Ovary (tissue), 9 donors: Measurements from ENCODE around the gene FBXL2. TPM values are rescaled to one million over a fixed set of nuclear protein-coding genes. Genes with fewer than 3 reads are reported as not detected.
"Not testable (repeated sequence)": the region's sequence is repeated elsewhere in the genome, so short reads cannot be mapped to it uniquely, and the experiment has no call there.

ENCODE experiments used
- DNase-seq, 5 donors: peaks; one replicate each; pipeline ENCODE4 v3.0.0-alpha.2; 2019 to 2020
- H3K27ac ChIP-seq, 2 donors: fragments of 200-600 bp; one replicate each; pipeline versions ENCODE4 v1.5.1 to v1.8.0; 2019 to 2022
- H3K27me3 ChIP-seq: fragments of 200-600 bp; one replicate; pipeline ENCODE4 v1.8.0; 2022
- H3K36me3 ChIP-seq: fragments of 200-600 bp; sonication (generic); one replicate; pipeline ENCODE4 v1.5.1; 2019
- H3K4me1 ChIP-seq: one replicate; pipeline ENCODE4 v1.8.1; 2013; ENCODE audit warnings: mild to moderate bottlenecking, moderate library complexity; ENCODE audit not compliant: insufficient read depth
- H3K4me3 ChIP-seq: fragments of 200-600 bp; sonication (generic); one replicate; pipeline ENCODE4 v1.5.1; 2017
- H3K9me3 ChIP-seq, 2 donors: fragments of 200-600 bp in 1 of 2; sonication (generic) in 1 of 2; one replicate each; pipeline versions ENCODE4 v1.5.1 to v1.8.1; 2013 to 2019; ENCODE audit warnings: mild to moderate bottlenecking in 1 of 2, moderate library complexity in 1 of 2
- EP300 ChIP-seq: sonication (generic); formaldehyde crosslinking; IDR thresholded peaks from one replicate; pipeline ENCODE4 v1.6.1; 2017; ENCODE audit warnings: antibody characterized with exemption
- POLR2A ChIP-seq: fragments of 450-650 bp; IDR thresholded peaks from one replicate; pipeline ENCODE4 v1.6.1; 2017; ENCODE audit warnings: antibody characterized with exemption, mild to moderate bottlenecking, moderate library complexity
- WGBS, 3 donors: extraction: QIAGEN DNeasy Blood & Tissue Kit in 1 of 3; methylation state at CpG; one replicate each; pipeline versions ENCODE4 v1.1.5 to v1.1.7; 2013 to 2017; 5-methylcytosine and 5-hydroxymethylcytosine counted together
- intact Hi-C, 4 donors: fragments of 100-400 bp; cut with DNase I; formaldehyde crosslinking; loops; one replicate each; pipeline versions ENCODE4 v1.11.0 to v1.15.1; 2022 to 2023
- polyA plus RNA-seq, 2 donors: library from polyadenylated mRNA; stranded (reverse); fragments of 200-250 nt in 1 of 2; fragments of 350-450 nt in 1 of 2; fragmentation: Illumina TruSeq in 1 of 2; extraction: RNeasy Lipid Tissue Mini Kit (QIAGEN cat#74804) in 1 of 2; gene quantifications; one replicate each; pipeline ENCODE4 v1.2.3, GENCODE V29; 2013 to 2014
- total RNA-seq, 7 donors: library from RNA; depleted of rRNA in 2 of 7; stranded (reverse); fragments of >200 nt in 2 of 7; fragmentation: NEBNext Ultra II Directional in 3 of 7; extraction: Animal tissue kit (Norgen Biotek cat#: 25700) in 3 of 7; gene quantifications; one replicate each; pipeline versions ENCODE4 v1.1.0 to v1.2.4, GENCODE V29; 2016 to 2023
- TF ChIP-seq, protein P1 (sequence below), 3 donors: fragments of 450-650 bp in 2 of 3; fragments of 200-600 bp in 1 of 3; IDR thresholded peaks; one replicate each; pipeline versions ENCODE4 v1.5.1 to v1.8.0; 2016 to 2022; ENCODE audit warnings: antibody characterized with exemption in 3 of 3, mild to moderate bottlenecking in 1 of 3
- donor health status: DM: no; HTN: no; CAD: no; lungs with moderate emphysema.
- donor health status: DM: no; HTN: no; CAD: no.
- donor health status: Bipolar disorder and iron deficiency.
- donor health status: DM: yes; HTN: yes; CAD: no.
- donor health status: DM: no; HTN: no; CAD: no.
- donor health status: DM: yes; HTN: yes; CAD: no.

Gene FBXL2
- total and polyA plus RNA-seq, 9 donors, result 4.6 to 19.3 (median 9.5) TPM

DNA sequence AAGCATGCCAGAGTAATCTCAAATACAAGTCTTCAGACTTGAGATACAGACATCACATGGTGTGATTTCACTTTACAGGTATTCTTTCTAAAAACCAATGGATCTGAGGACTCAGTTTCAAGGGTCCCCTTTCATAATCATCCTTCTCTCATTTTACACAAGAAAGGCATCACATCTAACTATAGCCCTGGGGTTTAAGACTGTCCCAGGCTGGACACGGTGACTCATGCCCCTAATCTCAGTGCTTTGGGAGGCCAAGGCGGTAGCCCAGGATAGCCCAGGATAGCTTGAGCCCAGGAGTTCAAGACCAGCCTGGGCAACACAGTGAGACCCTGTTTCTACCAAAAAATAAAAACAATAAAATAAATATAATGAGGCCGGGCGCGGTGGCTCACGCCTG, 126.5 kb downstream of the FBXL2 start:
- H3K27ac ChIP-seq, result no peak overlapping the region
- no peak overlapping the region for H3K4me3 ChIP-seq
- intact Hi-C loops, result no loop called here
- no peaks in the 10 kb centered on the region for H3K27me3 ChIP-seq
- DNase-seq, result no peak
- WGBS, 3 donors, result 93 to 96% (median 94%) methylated on average over 6 of the region's 6 CpGs
- no peaks in the 10 kb centered on the region for H3K9me3 ChIP-seq
- no peaks in the 10 kb centered on the region for H3K36me3 ChIP-seq
- no peaks in the 10 kb centered on the region for H3K4me1 ChIP-seq
- TF ChIP-seq POLR2A (no peak), EP300 (no peak)
- TF ChIP-seq, protein P1, sequence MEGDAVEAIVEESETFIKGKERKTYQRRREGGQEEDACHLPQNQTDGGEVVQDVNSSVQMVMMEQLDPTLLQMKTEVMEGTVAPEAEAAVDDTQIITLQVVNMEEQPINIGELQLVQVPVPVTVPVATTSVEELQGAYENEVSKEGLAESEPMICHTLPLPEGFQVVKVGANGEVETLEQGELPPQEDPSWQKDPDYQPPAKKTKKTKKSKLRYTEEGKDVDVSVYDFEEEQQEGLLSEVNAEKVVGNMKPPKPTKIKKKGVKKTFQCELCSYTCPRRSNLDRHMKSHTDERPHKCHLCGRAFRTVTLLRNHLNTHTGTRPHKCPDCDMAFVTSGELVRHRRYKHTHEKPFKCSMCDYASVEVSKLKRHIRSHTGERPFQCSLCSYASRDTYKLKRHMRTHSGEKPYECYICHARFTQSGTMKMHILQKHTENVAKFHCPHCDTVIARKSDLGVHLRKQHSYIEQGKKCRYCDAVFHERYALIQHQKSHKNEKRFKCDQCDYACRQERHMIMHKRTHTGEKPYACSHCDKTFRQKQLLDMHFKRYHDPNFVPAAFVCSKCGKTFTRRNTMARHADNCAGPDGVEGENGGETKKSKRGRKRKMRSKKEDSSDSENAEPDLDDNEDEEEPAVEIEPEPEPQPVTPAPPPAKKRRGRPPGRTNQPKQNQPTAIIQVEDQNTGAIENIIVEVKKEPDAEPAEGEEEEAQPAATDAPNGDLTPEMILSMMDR (IDR thresholded peaks at IDR 0.05), result no peak

DNA sequence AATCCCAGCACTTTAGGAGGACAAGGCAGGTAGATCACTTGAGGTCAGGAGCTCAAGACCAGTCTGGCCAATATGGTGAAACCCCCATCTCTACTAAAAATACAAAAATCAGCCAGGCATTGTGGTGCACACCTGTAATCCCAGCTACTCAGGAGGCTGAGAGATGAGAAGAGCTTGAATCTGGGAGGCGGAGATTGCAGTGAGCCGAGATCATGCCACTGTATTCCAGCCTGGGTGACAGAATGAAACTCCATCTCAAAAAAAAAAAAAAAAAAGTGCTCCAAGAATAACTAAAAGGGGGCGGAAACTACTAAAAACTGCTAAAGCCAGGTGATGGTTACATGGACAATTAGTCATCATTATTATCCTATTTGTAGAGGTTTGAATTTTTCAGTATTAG, 133.6 kb downstream of the FBXL2 start:
- H3K4me3 ChIP-seq, intact Hi-C loops, H3K4me1 ChIP-seq, H3K27ac ChIP-seq, H3K27me3 ChIP-seq, DNase-seq, H3K9me3 ChIP-seq, H3K36me3 ChIP-seq: not testable (repeated sequence)
- WGBS, 3 donors, result 93 to 98% (median 96%) methylated on average over 3 of the region's 3 CpGs

DNA sequence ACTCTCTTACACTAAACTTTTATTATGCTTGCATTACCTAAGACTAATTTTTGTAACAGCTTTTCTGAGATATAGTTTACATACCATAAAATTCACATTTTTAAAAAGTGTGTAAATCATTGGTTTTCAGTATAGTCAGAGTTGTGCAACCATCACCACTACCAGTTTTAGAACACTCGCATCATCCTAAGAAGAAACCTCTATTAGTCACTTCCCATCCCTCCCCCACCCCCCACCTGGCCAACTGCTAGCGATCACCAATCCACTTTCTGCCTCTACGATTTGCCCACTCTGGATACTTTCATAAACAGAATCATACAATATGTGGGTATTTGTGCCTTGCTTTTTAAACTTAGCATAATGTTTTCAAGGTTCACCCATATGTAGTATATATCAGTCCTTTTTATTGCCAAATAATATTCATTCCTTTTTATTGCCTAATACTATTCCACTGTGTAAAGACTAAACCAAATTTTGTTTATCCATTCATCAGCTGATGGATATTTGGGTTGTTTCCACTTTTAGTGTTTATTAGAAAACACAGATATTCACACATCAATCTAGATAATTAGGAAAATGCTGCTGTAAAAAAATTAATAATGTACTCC, 139.9 kb downstream of the FBXL2 start:
- Histone ChIP-seq H3K36me3 (no peaks in the 10 kb centered on the region), H3K9me3 (no peaks in the 10 kb centered on the region), H3K27me3 (no peaks in the 10 kb centered on the region), H3K4me1 (no peaks in the 10 kb centered on the region), H3K4me3 (no peak overlapping the region), H3K27ac (no peak overlapping the region)
- intact Hi-C loops, result no loop called here
- 93 to 96% (median 95%) methylated on average over 3 of the region's 3 CpGs for WGBS, 3 donors
- no peak for TF ChIP-seq EP300
- TF ChIP-seq, protein P1 (IDR thresholded peaks at IDR 0.05), result no peak
- no peak for TF ChIP-seq POLR2A
- DNase-seq, result no peak

DNA sequence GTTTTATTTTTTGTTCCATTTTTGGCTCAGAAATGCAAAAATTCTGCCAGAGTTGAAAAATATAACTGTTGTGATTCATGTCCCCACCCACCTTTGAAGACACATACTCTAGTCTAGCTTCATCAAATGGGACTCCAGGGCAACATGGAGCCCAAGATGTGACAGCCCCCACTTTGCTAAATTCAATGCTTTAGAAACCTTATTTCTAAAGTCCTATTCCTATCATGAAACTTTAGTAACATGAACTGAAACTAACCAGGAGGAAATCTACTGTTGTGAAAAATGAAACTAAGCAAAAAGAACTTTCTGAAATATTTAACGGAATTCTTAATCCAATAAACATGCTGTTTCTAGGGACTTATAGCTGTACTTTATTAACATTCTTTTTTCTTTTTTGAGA, 142.7 kb downstream of the FBXL2 start:
- H3K9me3 ChIP-seq, result no peaks in the 10 kb centered on the region
- DNase-seq, result no peak
- WGBS, 3 donors, result 82 to 89% (median 88%) methylated on average over 1 of the region's 1 CpG
- no peaks in the 10 kb centered on the region for H3K27me3 ChIP-seq
- no peaks in the 10 kb centered on the region for H3K36me3 ChIP-seq
- intact Hi-C loops, result no loop called here
- no peaks in the 10 kb centered on the region for H3K4me1 ChIP-seq
- H3K4me3 ChIP-seq, result no peak overlapping the region
- TF ChIP-seq POLR2A, result no peak
- no peak for TF ChIP-seq EP300
- TF ChIP-seq, protein P1 (IDR thresholded peaks at IDR 0.05), result no peak
- H3K27ac ChIP-seq, result no peak overlapping the region

DNA sequence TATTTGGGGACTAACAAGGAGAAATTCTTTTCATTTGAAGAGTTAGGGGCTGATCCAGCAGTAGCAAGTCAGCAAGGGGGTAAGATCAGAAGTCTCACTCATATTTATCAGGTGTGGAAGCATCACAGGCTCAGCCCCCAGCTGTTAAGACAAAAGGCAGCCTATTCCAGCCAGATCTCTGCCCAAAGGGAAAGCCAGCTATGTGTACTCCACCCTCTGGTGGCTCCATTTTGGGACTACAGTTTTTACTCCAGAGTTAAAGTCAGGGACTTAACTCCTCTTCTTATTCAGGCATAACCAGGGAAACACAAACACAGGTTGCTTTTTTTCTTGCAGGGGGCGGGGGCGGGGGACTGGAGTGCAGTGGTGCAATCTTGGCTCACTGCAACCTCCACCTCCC, 143.7 kb downstream of the FBXL2 start:
- Histone ChIP-seq H3K36me3 (no peaks in the 10 kb centered on the region), H3K4me1 (no peaks in the 10 kb centered on the region), H3K4me3 (no peak overlapping the region), H3K27me3 (no peaks in the 10 kb centered on the region), H3K27ac (no peak overlapping the region), H3K9me3 (no peaks in the 10 kb centered on the region)
- TF ChIP-seq, protein P1 (IDR thresholded peaks at IDR 0.05), result no peak
- TF ChIP-seq EP300, result no peak
- no peak for TF ChIP-seq POLR2A
- WGBS, 3 donors, result 100% methylated on average over 2 of the region's 2 CpGs
- DNase-seq, result no peak
- intact Hi-C loops, result no loop called here
